Lower lobe of right lung (tissue), 2 donors: ENCODE measurements around the gene NUPR1. TPM values are rescaled to one million over a fixed set of nuclear protein-coding genes. Genes with fewer than 3 reads are reported as not detected.

ENCODE experiments used
- ATAC-seq, 2 donors: fragments of 200-7000 bp; cut with Tn5 transposase; one replicate each; pipeline ENCODE4 v1.9.1; 2020 to 2022; ENCODE audit warnings: mild to moderate bottlenecking in 2 of 2, moderate library complexity in 2 of 2
- DNase-seq: peaks from one replicate; pipeline ENCODE4 v3.0.0-alpha.2; 2020
- H3K27ac ChIP-seq: fragments of 200-600 bp; one replicate; pipeline ENCODE4 v1.8.0; 2022
- H3K27me3 ChIP-seq: fragments of 200-600 bp; one replicate; pipeline ENCODE4 v1.8.0; 2022; ENCODE audit warnings: low read depth
- H3K36me3 ChIP-seq: fragments of 200-600 bp; one replicate; pipeline ENCODE4 v1.8.0; 2022; ENCODE audit warnings: mild to moderate bottlenecking
- H3K4me1 ChIP-seq: fragments of 200-600 bp; one replicate; pipeline ENCODE4 v1.8.0; 2022
- H3K4me3 ChIP-seq: fragments of 200-600 bp; one replicate; pipeline ENCODE4 v1.8.0; 2022; ENCODE audit warnings: mild to moderate bottlenecking
- H3K9me3 ChIP-seq: fragments of 200-600 bp; one replicate; pipeline ENCODE4 v1.8.0; 2022
- intact Hi-C: fragments of 100-400 bp; cut with DNase I; formaldehyde crosslinking; loops from one replicate; pipeline ENCODE4 v1.11.0; 2022
- total RNA-seq: library from RNA; stranded (reverse); fragmentation: NEBNext Ultra II Directional; extraction: Animal tissue kit (Norgen Biotek cat#: 25700); gene quantifications from one replicate; pipeline ENCODE4 v1.2.1, GENCODE V29; 2021
- TF ChIP-seq, protein P1 (sequence below): fragments of 200-600 bp; IDR thresholded peaks from one replicate; pipeline ENCODE4 v1.8.0; 2022; ENCODE audit warnings: antibody characterized with exemption, mild to moderate bottlenecking
- donor health status: DM: no; HTN: yes; CAD: no; lungs with severe emphysema.

The NUPR1 gene
- total RNA-seq, 1 donor from 2014 or later: 302 TPM

DNA sequence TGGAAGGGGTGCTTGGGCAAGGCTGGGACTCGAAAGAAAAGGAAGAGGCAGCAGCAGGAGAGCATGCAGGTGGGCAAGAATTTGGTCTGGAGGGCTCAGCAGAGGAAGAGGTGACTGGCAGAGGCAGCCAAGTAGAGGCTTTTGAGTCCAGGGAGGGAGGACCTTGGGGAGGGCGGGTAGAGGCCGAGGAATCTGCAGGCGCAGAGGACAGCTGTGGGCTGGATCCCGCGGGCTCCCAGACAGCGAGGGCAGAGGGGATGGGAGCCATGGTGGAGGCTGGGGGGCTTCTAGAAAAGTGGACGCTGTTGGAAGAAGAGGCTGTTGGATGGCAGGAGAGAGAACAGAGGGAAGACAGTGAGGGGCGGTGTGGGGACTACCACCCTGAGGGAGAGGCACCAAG, 41.4 kb downstream of the NUPR1 start:
- Histone ChIP-seq H3K4me1 (peaks cover 14% of the 10 kb centered on the region), H3K36me3 (no peaks in the 10 kb centered on the region), H3K27me3 (no peaks in the 10 kb centered on the region), H3K27ac (no peak overlapping the region), H3K9me3 (no peaks in the 10 kb centered on the region), H3K4me3 (no peak overlapping the region)
- ATAC-seq (no peak), DNase-seq (no peak)
- intact Hi-C loops: no loop called here
- TF ChIP-seq, protein P1, sequence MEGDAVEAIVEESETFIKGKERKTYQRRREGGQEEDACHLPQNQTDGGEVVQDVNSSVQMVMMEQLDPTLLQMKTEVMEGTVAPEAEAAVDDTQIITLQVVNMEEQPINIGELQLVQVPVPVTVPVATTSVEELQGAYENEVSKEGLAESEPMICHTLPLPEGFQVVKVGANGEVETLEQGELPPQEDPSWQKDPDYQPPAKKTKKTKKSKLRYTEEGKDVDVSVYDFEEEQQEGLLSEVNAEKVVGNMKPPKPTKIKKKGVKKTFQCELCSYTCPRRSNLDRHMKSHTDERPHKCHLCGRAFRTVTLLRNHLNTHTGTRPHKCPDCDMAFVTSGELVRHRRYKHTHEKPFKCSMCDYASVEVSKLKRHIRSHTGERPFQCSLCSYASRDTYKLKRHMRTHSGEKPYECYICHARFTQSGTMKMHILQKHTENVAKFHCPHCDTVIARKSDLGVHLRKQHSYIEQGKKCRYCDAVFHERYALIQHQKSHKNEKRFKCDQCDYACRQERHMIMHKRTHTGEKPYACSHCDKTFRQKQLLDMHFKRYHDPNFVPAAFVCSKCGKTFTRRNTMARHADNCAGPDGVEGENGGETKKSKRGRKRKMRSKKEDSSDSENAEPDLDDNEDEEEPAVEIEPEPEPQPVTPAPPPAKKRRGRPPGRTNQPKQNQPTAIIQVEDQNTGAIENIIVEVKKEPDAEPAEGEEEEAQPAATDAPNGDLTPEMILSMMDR: no peak

GRCh38 chr16:28496844-28497243, 41.9 kb downstream of the NUPR1 start:
- no peak overlapping the region for H3K4me3 ChIP-seq
- no peak overlapping the region for H3K27ac ChIP-seq
- no peak for DNase-seq
- TF ChIP-seq, protein P1: no peak
- no peaks in the 10 kb centered on the region for H3K27me3 ChIP-seq
- no peaks in the 10 kb centered on the region for H3K36me3 ChIP-seq
- peaks cover 16% of the 10 kb centered on the region for H3K4me1 ChIP-seq
- H3K9me3 ChIP-seq: no peaks in the 10 kb centered on the region
- no peak for ATAC-seq
- intact Hi-C loops: no loop called here

GRCh38 chr16:28495795-28496749, 42.7 kb downstream of the NUPR1 start:
- H3K4me1 ChIP-seq: peaks cover 18% of the 10 kb centered on the region
- peak overlapping the region; percentile 98 for H3K27ac ChIP-seq
- no peaks in the 10 kb centered on the region for H3K27me3 ChIP-seq
- no peaks in the 10 kb centered on the region for H3K36me3 ChIP-seq
- H3K4me3 ChIP-seq: peak overlapping the region; percentile 50
- DNase-seq (no peak), ATAC-seq (no peak)
- H3K9me3 ChIP-seq: no peaks in the 10 kb centered on the region
- intact Hi-C loops: no loop called here
- TF ChIP-seq, protein P1: no peak

GRCh38 chr16:28495098-28495793, 43.5 kb downstream of the NUPR1 start:
- Histone ChIP-seq H3K27ac (peak overlapping the region; percentile 98), H3K9me3 (no peaks in the 10 kb centered on the region), H3K4me1 (peaks cover 26% of the 10 kb centered on the region), H3K4me3 (peak overlapping the region; percentile 50), H3K36me3 (no peaks in the 10 kb centered on the region), H3K27me3 (no peaks in the 10 kb centered on the region)
- ATAC-seq (no peak), DNase-seq (no peak)
- TF ChIP-seq, protein P1: no peak
- intact Hi-C loops: no loop called here

DNA sequence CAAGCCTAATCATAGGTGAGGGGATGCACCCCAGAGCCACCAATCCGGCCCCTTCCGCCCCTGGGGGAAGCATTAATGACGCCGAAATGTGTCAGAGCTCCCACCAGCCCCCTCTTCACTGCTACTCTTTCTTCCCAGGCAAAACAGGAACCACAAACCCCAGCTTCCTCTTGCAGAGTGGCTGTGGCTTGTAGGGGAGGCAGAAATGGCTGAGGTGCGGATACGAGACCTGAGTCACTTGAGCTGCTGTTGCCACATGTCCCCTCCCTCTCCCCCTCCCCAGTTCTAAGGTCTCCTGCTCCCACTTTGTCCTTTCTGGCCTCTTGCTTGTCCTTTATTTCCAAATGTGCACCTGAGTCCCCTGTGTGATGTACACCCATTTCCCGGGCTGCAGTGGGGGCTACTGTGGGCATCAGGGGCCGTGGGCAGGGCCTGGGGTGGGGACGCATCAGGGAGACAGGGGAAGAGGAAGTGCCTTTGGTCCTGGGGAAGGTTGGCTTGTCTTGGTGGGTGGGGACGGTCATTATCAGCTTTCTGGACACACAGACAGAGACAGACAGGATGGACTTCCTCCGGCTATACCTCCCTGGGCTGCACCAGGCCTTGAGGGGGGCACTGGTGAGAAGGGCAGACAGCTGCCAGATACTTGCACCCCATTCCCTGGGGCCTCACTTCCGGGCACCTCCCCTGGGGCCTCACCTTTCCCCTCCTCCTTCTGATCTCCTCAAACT, 44.5 kb downstream of the NUPR1 start, which contains the start of gene APOBR:
Gene APOBR, plus strand, starts transcription at position 523 of the 731 bp plus-strand sequence. Its CDS starts 39 bp downstream, at position 562.
- peak; percentile 45 to 73 for ATAC-seq

More for the DNA sequence above, 44.5 kb downstream of the NUPR1 start, which contains the start of gene APOBR:
- H3K4me1 ChIP-seq: peaks cover 33% of the 10 kb centered on the region
- no peaks in the 10 kb centered on the region for H3K9me3 ChIP-seq
- peak; percentile 78 for DNase-seq
- intact Hi-C loops: no loop called here
- TF ChIP-seq, protein P1: no peak
- H3K27me3 ChIP-seq: no peaks in the 10 kb centered on the region
- peaks cover 7% of the 10 kb centered on the region for H3K36me3 ChIP-seq
- H3K27ac ChIP-seq: peak within 1 kb of the TSS; percentile 98
- peak within 1 kb of the TSS; percentile 50 for H3K4me3 ChIP-seq
